DOHH2 (cell line): ENCODE data around the gene RABGAP1.

Experiments
- H3F3A ChIP-seq: fragments of 200-600 bp; sonication (generic), shearing (Covaris generic); 2 replicates; pipeline ENCODE4 v1.6.0; 2016; ENCODE audit warnings: antibody characterized with exemption, mild to moderate bottlenecking; ENCODE audit not compliant: control insufficient read depth, insufficient read depth
- H3K27ac ChIP-seq: fragments of 200-600 bp; sonication (generic); 2 replicates; pipeline ENCODE4 v1.5.1; 2014; ENCODE audit warnings: low read depth, mild to moderate bottlenecking, low read length, moderate library complexity
- H3K27me3 ChIP-seq: fragments of 200-600 bp; sonication (generic); 2 replicates; pipeline ENCODE4 v1.6.1; 2014; ENCODE audit warnings: mild to moderate bottlenecking, low read length, mixed read lengths; ENCODE audit not compliant: control insufficient read depth
- H3K36me3 ChIP-seq: fragments of 200-600 bp; sonication (generic); 2 replicates; pipeline ENCODE4 v1.6.1; 2014; ENCODE audit warnings: mild to moderate bottlenecking, low read length, moderate library complexity, mixed read lengths; ENCODE audit not compliant: control insufficient read depth
- H3K4me1 ChIP-seq: fragments of 200-600 bp; sonication (generic); 2 replicates; pipeline ENCODE4 v1.6.1; 2014; ENCODE audit warnings: mild to moderate bottlenecking, low read length, mixed read lengths; ENCODE audit not compliant: control insufficient read depth
- H3K4me2 ChIP-seq: fragments of 200-600 bp; sonication (generic); 2 replicates; pipeline ENCODE4 v1.6.0; 2014; ENCODE audit warnings: mild to moderate bottlenecking, low read length, moderate library complexity
- H3K4me3 ChIP-seq: fragments of 200-600 bp; sonication (generic); 2 replicates; pipeline ENCODE4 v1.5.1; 2014; ENCODE audit warnings: mild to moderate bottlenecking, low read length, mixed read lengths
- H3K79me2 ChIP-seq: fragments of 200-600 bp; sonication (generic); 2 replicates; pipeline ENCODE4 v1.6.1; 2014; ENCODE audit warnings: mild to moderate bottlenecking, low read length, mixed read lengths; ENCODE audit not compliant: control insufficient read depth
- H3K9me2 ChIP-seq: fragments of 200-600 bp; sonication (generic); replicated peaks from 2 replicates; pipeline ENCODE4 v1.6.1; 2014; ENCODE audit warnings: mild to moderate bottlenecking, low read length, mixed read lengths; ENCODE audit not compliant: control insufficient read depth
- H3K9me3 ChIP-seq: fragments of 200-600 bp; sonication (generic); 2 replicates; pipeline ENCODE4 v1.6.1; 2014; ENCODE audit warnings: antibody characterized with exemption, low read length, mixed read lengths; ENCODE audit not compliant: control insufficient read depth, insufficient read depth
- H4K20me1 ChIP-seq: fragments of 200-600 bp; sonication (generic); 2 replicates; pipeline ENCODE4 v1.6.0; 2014; ENCODE audit warnings: low read depth, mild to moderate bottlenecking, antibody characterized with exemption, low read length, moderate library complexity; ENCODE audit not compliant: control insufficient read depth, insufficient read depth
- CTCF ChIP-seq: fragments of 200-600 bp; sonication (generic); IDR thresholded peaks from one replicate; pipeline ENCODE4 v1.5.1; 2014; ENCODE audit warnings: antibody characterized with exemption, mild to moderate bottlenecking, low read depth, low read length; ENCODE audit not compliant: poor library complexity, severe bottlenecking
- EZH2phosphoT487 ChIP-seq: fragments of 200-600 bp; sonication (generic); IDR thresholded peaks from 2 replicates; pipeline ENCODE4 v1.6.1; 2017; ENCODE audit warnings: borderline replicate concordance, mild to moderate bottlenecking, antibody characterized with exemption, low read length, moderate library complexity, mixed read lengths

Gene RABGAP1

GRCh38 chr9:123083680-123084079 lies 142.9 kb downstream of the RABGAP1 start:
- H4K20me1 ChIP-seq = no peaks in the 10 kb centered on the region
- H3K9me3 ChIP-seq = no peaks in the 10 kb centered on the region
- no peak for TF ChIP-seq CTCF
- no peak for TF ChIP-seq EZH2phosphoT487
- peaks cover 56% of the 10 kb centered on the region for H3K4me1 ChIP-seq
- H3K27me3 ChIP-seq = no peaks in the 10 kb centered on the region
- no peak overlapping the region for H3K4me2 ChIP-seq
- peaks cover 35% of the 10 kb centered on the region for H3K36me3 ChIP-seq
- H3K79me2 ChIP-seq = no peaks in the 10 kb centered on the region
- no peak overlapping the region for H3K4me3 ChIP-seq
- H3K27ac ChIP-seq = no peak overlapping the region
- H3F3A ChIP-seq = no peaks in the 10 kb centered on the region; the same call in 1 of the 2 replicates
- H3K9me2 ChIP-seq = no peaks in the 10 kb centered on the region

GRCh38 chr9:123084256-123084655 lies 143.4 kb downstream of the RABGAP1 start:
- Histone ChIP-seq H3K27ac (no peak overlapping the region), H4K20me1 (no peaks in the 10 kb centered on the region), H3K4me1 (peaks cover 61% of the 10 kb centered on the region), H3K27me3 (no peaks in the 10 kb centered on the region), H3F3A (peaks cover 3% of the 10 kb centered on the region), H3K9me2 (no peaks in the 10 kb centered on the region), H3K36me3 (peaks cover 33% of the 10 kb centered on the region), H3K4me2 (no peak overlapping the region), H3K9me3 (no peaks in the 10 kb centered on the region), H3K79me2 (peaks cover 2% of the 10 kb centered on the region; the same call in 1 of the 2 replicates), H3K4me3 (no peak overlapping the region)
- TF ChIP-seq EZH2phosphoT487 (no peak), CTCF (no peak)

- H3K9me2 ChIP-seq = no peaks in the 10 kb centered on the region
Measured at GRCh38 chr9:123085916-123086315, 145.1 kb downstream of the RABGAP1 start.

More at GRCh38 chr9:123085916-123086315, 145.1 kb downstream of the RABGAP1 start:
- TF ChIP-seq EZH2phosphoT487 (no peak), CTCF (no peak)
- Histone ChIP-seq H3K27me3 (no peaks in the 10 kb centered on the region), H3K9me3 (no peaks in the 10 kb centered on the region), H3K27ac (no peak overlapping the region), H3K4me1 (peaks cover 78% of the 10 kb centered on the region), H4K20me1 (no peaks in the 10 kb centered on the region), H3K4me2 (no peak overlapping the region), H3K79me2 (peaks cover 13% of the 10 kb centered on the region), H3K4me3 (no peak overlapping the region), H3K36me3 (peaks cover 32% of the 10 kb centered on the region), H3F3A (peaks cover 16% of the 10 kb centered on the region)
